Measurements from ENCODE around the gene BARHL1.

DNA sequence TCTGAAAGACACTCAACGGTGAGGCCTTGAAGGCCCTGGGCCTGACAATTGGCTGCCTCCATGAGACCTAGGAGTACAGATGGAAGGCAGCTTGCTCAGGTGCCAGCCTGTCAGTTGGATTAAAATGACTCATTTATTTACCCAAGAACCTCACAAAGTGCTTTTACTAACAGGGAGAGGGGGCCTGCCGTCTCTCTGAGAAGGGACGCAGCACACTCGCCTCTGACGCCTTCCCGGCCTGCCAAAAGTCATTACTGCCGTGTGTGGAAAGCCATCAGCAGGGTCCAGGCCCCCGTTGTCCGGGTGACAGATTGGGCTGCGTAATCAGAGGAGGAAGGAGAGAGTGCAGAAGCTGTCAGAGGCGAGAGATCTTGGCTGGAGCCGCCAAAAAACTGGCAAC, 54.9 kb downstream of the BARHL1 start:
- TF ChIP-seq, protein P1, sequence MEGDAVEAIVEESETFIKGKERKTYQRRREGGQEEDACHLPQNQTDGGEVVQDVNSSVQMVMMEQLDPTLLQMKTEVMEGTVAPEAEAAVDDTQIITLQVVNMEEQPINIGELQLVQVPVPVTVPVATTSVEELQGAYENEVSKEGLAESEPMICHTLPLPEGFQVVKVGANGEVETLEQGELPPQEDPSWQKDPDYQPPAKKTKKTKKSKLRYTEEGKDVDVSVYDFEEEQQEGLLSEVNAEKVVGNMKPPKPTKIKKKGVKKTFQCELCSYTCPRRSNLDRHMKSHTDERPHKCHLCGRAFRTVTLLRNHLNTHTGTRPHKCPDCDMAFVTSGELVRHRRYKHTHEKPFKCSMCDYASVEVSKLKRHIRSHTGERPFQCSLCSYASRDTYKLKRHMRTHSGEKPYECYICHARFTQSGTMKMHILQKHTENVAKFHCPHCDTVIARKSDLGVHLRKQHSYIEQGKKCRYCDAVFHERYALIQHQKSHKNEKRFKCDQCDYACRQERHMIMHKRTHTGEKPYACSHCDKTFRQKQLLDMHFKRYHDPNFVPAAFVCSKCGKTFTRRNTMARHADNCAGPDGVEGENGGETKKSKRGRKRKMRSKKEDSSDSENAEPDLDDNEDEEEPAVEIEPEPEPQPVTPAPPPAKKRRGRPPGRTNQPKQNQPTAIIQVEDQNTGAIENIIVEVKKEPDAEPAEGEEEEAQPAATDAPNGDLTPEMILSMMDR (IDR thresholded peaks at IDR 0.05 in 4 of 5, conservative IDR thresholded peaks at IDR 0.05 in 1 of 5) = no peak
- TF ChIP-seq POLR2A (IDR thresholded peaks at IDR 0.05) = no peak

All from gastrocnemius medialis (tissue), 4 donors.